Measurements from ENCODE around the gene TRIM64C.
"Not testable (repeated sequence)": the region's sequence is repeated elsewhere in the genome, so short reads cannot be mapped to it uniquely, and the experiment has no call there.

The TRIM64C gene, protein sequence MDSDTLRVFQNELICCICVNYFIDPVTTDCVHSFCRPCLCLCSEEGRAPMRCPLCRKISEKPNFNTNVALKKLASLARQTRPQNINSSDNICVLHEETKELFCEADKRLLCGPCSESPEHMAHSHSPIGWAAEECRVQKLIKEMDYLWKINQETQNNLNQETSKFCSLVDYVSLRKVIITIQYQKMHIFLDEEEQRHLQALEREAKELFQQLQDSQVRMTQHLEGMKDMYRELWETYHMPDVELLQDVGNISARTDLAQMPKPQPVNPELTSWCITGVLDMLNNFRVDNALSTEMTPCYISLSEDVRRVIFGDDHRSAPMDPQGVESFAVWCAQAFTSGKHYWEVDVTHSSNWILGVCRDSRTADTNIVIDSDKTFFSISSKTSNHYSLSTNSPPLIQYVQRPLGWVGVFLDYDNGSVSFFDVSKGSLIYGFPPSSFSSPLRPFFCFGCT

DNA sequence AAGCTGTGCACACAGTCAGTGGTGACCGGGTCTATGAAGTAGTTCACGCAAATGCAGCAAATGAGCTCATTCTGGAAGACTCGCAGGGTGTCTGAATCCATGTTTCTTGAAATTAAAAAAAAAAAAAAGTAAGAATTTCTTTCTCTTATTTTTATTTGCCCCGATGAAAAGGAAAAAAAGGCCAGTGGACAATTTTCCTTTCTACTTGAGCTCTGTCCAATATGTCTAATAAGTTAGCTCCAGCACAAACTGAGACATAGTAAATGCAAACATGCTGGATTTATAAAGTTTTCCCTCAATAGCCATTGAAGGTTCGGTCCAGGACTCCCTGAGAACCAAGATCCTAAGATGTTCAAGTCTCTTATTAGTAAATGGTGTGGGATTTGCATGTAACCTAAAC, at the start of gene TRIM64C:
Gene TRIM64C, minus strand, starts transcription at position 101 of the 400 bp plus-strand sequence. Its CDS starts 0 bp downstream, at position 101.
- not testable (repeated sequence) for DNase-seq (ENCODE audit: low spot score)

DNA sequence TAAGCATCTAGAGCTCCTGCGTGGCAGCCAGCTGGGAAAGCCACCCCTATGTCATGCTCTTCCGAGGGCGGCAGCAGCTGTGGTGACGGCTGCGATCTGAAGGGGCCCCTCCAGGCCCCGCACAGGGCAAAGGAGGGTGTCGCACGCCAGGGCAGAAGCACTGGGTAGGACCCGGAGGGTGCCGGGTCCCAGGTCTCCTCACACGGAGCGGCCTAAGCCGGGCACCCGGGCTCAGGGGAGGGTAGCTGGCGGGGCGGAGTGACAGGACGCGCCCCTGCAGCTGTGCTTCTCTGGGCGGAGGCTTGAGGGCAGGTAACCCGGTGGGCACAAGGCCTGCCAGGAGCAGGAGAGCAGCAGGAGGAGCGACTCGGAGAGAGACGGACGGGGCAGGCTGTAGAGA, 43.4 kb upstream of the TRIM64C start:
- DNase-seq (ENCODE audit: low spot score) = not testable (repeated sequence)

DNA sequence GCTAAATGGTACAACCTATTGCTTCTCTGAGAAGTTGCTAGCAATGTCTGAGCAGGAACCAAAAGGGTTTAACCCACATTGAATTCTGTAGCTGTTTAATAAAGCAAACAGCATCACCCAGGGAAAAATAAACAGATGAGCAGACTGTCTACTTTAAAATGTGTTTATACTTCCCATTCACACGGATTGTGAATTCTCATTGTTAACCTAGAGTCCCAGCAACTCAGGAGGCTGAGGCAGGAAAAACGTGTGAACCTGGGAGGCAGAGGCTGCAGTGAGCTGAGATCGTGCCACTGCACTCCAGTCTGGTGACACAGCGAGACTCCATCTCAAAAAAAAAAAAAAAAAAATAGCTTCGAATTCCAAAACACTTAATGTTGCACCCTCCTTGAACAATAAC, 11.0 kb upstream of the TRIM64C start:
- not testable (repeated sequence) for DNase-seq (ENCODE audit: low spot score)

DNA sequence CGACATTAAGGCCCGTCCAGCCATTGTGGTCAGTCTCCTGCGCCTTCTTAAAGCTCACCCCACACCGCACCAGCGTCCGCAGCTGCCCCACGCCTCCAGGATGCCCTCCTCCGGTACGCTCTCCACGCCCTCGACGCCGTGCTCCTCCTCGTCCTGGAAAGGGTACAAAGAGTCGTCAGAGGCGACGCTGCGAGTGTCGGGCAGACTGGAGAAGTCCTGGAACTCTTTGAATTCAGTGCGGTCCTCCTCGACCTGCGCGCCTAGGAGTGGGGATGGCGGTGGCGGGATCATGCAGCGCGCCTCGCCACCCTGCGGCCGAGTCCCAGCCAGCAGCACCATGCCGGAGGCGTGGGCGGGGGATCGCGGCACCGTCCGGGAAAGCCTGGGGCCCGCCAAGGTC, 9.1 kb downstream of the TRIM64C start:
- DNase-seq (ENCODE audit: low spot score) = not testable (repeated sequence)

DNA sequence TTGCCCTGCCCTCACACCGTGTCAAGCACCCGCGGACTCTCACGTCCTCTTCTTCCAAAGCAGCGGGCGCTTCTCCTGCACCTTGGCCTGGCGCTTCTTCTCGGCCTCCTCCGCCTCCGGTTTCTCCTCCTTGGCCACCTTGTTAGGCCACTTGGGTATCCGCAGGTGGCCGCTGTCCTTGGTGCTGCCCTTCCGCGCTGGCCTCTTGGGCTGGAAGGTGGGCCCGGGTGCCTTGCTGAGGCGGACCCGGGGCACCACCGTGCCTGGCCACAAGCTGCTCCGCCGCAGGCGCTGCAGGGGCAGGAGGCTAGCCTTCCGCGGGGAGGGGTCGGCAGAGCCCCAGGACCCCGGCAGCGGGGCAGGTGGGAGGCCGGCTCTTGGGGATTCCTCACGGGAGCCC, 10.7 kb downstream of the TRIM64C start:
- DNase-seq (ENCODE audit: low spot score) = peak; percentile 1

DNA sequence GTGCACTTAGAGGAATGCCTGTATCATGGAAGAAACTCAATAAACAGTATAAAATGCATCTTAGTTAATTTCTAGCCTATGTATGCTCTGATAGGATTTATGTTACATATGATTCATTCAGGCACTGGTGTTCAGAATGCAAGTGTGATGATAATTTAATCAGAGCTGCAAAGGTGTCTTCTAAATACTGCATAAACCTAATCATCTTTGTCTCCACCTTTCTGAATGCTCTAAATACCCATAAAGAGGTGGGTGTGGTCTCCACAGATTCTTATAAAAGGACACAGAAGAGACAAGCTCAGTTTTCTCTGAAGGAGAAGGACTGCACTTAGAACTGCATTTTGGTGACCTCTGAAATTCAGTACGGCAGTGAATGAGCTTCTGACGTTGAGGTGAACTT, 30.4 kb downstream of the TRIM64C start, which contains the start of gene TRIM49B:
Gene TRIM49B, plus strand, starts transcription at position 301 of the 400 bp plus-strand sequence. CDS start 2,777 bp downstream, outside the sequence.
- not testable (repeated sequence) for DNase-seq (ENCODE audit: low spot score)
